ENCODE data around the gene INO80C. TPM values are rescaled to one million over a fixed set of nuclear protein-coding genes. Genes with fewer than 3 reads are reported as not detected.

Gene INO80C
- total and polyA plus RNA-seq, 2 of the 4 experiments (the other 2 are of a cell fraction): 5.6 to 17.1 TPM

DNA sequence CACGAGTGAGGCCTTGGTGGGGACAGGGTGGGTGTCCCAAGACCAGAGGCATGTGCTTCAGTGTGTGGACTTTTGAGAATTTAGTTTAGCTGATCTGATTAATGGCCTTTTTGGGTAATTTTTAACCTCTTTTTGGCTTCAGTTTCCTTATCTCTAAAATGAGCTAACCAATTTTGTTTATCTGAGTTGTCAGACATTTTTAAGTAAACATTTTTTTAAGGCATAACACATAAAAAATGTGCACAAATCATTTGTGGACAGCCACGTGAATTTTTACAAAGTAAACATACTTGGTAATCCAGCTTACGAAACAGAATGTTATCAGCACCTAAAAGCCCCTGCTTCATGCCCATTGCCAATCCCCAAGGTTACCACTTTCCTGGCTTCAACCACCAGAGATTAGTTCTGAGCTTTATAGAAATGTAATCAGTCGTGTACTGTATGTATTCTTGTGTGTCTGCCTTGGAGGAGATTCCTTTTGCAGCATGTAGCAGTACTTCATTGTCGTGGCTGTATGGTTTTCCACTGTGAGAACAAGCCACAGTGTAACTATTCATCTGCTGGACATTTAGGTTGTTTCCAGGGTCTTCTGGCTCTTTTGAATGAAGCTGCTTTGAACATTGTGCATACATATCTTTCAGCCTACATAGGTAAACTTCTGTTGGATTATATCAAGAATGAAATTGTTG is 8.4 kb upstream of the INO80C start:
- Histone ChIP-seq H2AK9ac (replicated peaks; ENCODE audit: low read depth, low read length, poor library complexity) (no peak overlapping the region), H3K9me1 (ENCODE audit: insufficient read depth, low read length) (no peaks in the 10 kb centered on the region), H4K20me1 (ENCODE audit: insufficient read depth, low read length) (no peaks in the 10 kb centered on the region), H2AFZ (replicated peaks; ENCODE audit: low read length, poor library complexity) (no peak overlapping the region), H2BK20ac (ENCODE audit: low read depth, low read length) (peak overlapping the region; percentile 29; the same call in 1 of the 2 replicates), H2AK5ac (ENCODE audit: low read depth, low read length) (no peak overlapping the region), H3K14ac (replicated peaks; ENCODE audit: low read depth, low read length) (no peak overlapping the region), H2BK5ac (ENCODE audit: low read depth, low read length, poor library complexity, severe bottlenecking) (no peak overlapping the region), H3K56ac (ENCODE audit: extremely low read depth, insufficient read depth, low read length) (no peak overlapping the region), H3K18ac (ENCODE audit: low read depth, low read length) (no peak overlapping the region), H4K5ac (ENCODE audit: low read depth, low read length) (no peak overlapping the region), H3K4ac (ENCODE audit: low read depth, low read length) (no peak overlapping the region), H3K79me1 (ENCODE audit: low read depth in 1 of 2, low read length in 2 of 2) (no peaks in the 10 kb centered on the region), H4K91ac (ENCODE audit: insufficient read depth, low read depth, low read length) (no peak overlapping the region), H3K9ac (ENCODE audit: low read depth, low read length) (no peak overlapping the region), H2BK15ac (ENCODE audit: low read depth, low read length) (no peak overlapping the region), H3K4me2 (ENCODE audit: low read depth, low read length) (no peak overlapping the region; the same call in 1 of the 2 replicates), H3K36me3 (ENCODE audit: control insufficient read depth, insufficient read depth, low read length) (no peaks in the 10 kb centered on the region), H3K27me3 (ENCODE audit: control insufficient read depth, insufficient read depth, low read length) (peaks cover 21% of the 10 kb centered on the region), H3K4me1 (ENCODE audit: control insufficient read depth, insufficient read depth, low read length) (peaks cover 4% of the 10 kb centered on the region; the same call in 1 of the 2 replicates), H3K23ac (ENCODE audit: low read depth, low read length) (0 out of 2 replicates have a peak overlapping the region, but pooled peaks have one; percentile 29), H2BK120ac (ENCODE audit: low read depth, low read length) (no peak overlapping the region; the same call in 1 of the 2 replicates), H3K4me3 (ENCODE audit: insufficient read depth, low read depth, low read length) (no peak overlapping the region), H3K9me3 (ENCODE audit: control insufficient read depth, insufficient read depth, low read length) (no peaks in the 10 kb centered on the region), H4K8ac (ENCODE audit: low read depth in 2 of 2, low read length in 2 of 2) (no peak overlapping the region), H3K27ac (ENCODE audit: insufficient read depth, low read length) (no peak overlapping the region)
- CTCF ChIA-PET: interaction anchor here (1.1 kb wide), 1 partner anchor 9 kb away, joined by 3 read pairs; no protein-coding TSS in a partner anchor
- in situ Hi-C loops (cut with MboI; ENCODE audit: low sequenced_read_pairs): no loop called here
- dilution Hi-C loops (cut with HindIII; ENCODE audit: low sequenced_read_pairs, unreplicated experiment): no loop called here
- DNase-seq: no peak
- BruUV-seq (replicated peaks): no TSS peak
- intact Hi-C loops (cut with micrococcal nuclease): no loop called here
- no CpG with 5 or more reads among the region's 5 CpGs for WGBS, 2 experiments (ENCODE audit: extremely low coverage in 2 of 2, insufficient read length in 1 of 2)
- peak; percentile 42; the same call in 1 of the 2 replicates for ATAC-seq (ENCODE audit: low read depth)
- POLR2A ChIA-PET (ENCODE audit: unreplicated experiment): interaction anchor here (0.6 kb wide), 2 partner anchors 9 to 10 kb away, joined by 3 read pairs; partner anchors contain the start of gene INO80C
- TF ChIP-seq BHLHE40 (IDR thresholded peaks at IDR 0.05; ENCODE audit: low read depth, low read length): 0 out of 2 replicates have a peak, but pooled peaks have one; percentile 10
- TF ChIP-seq, protein P1, sequence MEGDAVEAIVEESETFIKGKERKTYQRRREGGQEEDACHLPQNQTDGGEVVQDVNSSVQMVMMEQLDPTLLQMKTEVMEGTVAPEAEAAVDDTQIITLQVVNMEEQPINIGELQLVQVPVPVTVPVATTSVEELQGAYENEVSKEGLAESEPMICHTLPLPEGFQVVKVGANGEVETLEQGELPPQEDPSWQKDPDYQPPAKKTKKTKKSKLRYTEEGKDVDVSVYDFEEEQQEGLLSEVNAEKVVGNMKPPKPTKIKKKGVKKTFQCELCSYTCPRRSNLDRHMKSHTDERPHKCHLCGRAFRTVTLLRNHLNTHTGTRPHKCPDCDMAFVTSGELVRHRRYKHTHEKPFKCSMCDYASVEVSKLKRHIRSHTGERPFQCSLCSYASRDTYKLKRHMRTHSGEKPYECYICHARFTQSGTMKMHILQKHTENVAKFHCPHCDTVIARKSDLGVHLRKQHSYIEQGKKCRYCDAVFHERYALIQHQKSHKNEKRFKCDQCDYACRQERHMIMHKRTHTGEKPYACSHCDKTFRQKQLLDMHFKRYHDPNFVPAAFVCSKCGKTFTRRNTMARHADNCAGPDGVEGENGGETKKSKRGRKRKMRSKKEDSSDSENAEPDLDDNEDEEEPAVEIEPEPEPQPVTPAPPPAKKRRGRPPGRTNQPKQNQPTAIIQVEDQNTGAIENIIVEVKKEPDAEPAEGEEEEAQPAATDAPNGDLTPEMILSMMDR (conservative IDR thresholded peaks at IDR 0.05; ENCODE audit: low read depth, low read length): no peak

All from IMR-90 (cell line).